Panc1 (cell line): ENCODE data around the gene SMIM38.

Source experiments
- CTCF ChIP-seq: fragments of 450-650 bp; IDR thresholded peaks from 2 replicates; pipeline ENCODE4 v1.5.1; 2017; ENCODE audit warnings: mild to moderate bottlenecking
- POLR2AphosphoS5 ChIP-seq: IDR thresholded peaks from 2 replicates; pipeline ENCODE4 v1.6.1; 2012; ENCODE audit warnings: mild to moderate bottlenecking, low read depth, low read length, moderate library complexity
- REST ChIP-seq, 2 experiments: IDR thresholded peaks; 2 replicates each; pipeline ENCODE4 v1.6.1; 2011 to 2012; ENCODE audit warnings: low read depth in 2 of 2, control low read depth in 1 of 2, low read length in 1 of 2, mild to moderate bottlenecking in 1 of 2, moderate library complexity in 1 of 2; ENCODE audit not compliant: insufficient read depth in 1 of 2
- SIN3A ChIP-seq: IDR thresholded peaks from 2 replicates; pipeline ENCODE4 v1.6.1; 2012; ENCODE audit warnings: low read depth, mild to moderate bottlenecking, low read length, moderate library complexity, borderline replicate concordance; ENCODE audit not compliant: insufficient read depth
- TCF7L2 ChIP-seq: IDR thresholded peaks from 2 replicates; pipeline ENCODE4 v1.6.1; 2011; ENCODE audit warnings: mild to moderate bottlenecking, low read depth, low read length, inconsistent platforms

- TF ChIP-seq CTCF (no peak), REST (IDR thresholded peaks at IDR 0.05; ENCODE audit: insufficient read depth in 1 of 2, low read depth in 2 of 2, low read length in 1 of 2) (no peak), TCF7L2 (no peak), SIN3A (no peak), POLR2AphosphoS5 (no peak)
Measured at GRCh38 chr11:69173925-69174581, 18.3 kb downstream of the SMIM38 start.
